GM19025 (cell line): ENCODE data around the gene PTPRA.

ENCODE experiments used
- ATAC-seq: cut with Tn5 transposase; IDR thresholded peaks from one replicate; pipeline ENCODE4 v1.9.1; 2021; ENCODE audit warnings: mild to moderate bottlenecking, low read depth, moderate library complexity; ENCODE audit not compliant: unreplicated experiment

The PTPRA gene

DNA sequence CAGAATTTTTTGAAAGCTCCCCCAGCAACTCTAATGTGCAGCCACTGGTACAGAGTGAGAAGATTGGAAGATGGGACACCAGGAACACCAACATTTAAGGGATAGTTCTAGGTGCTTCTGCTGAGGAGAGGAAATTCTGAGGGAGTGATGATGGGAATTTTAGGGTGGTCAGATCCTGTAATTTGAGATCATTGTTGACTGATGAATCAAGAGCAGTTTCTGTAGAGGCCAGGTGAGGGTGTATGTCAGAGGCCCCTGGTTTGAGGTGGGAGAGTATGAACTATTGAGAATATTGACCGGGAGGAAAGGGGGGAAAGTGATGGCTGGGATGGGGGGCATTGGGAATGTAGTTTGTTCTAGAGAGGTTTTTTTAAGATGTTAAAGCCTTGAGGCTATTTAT, 47.2 kb downstream of the PTPRA start:
- ATAC-seq = no peak

DNA sequence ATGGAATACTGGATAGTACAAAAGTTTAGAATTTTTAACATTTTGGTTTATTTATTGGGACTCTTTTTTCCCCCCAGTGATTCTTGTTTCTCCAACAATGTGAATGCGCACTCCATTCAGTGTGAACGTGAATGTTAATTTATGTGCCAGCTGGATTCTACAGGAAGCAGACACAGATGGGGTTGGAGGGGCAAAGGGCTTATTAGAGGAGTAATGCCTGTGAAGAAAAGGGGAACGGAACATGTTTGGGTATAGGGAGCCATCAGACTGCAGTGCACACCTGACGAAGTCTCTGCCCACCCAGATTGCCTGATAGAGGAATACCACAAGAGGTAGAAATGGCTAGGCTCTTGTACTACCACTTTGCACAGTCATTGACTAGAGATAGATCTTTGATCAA, 48.2 kb downstream of the PTPRA start:
- no peak for ATAC-seq

DNA sequence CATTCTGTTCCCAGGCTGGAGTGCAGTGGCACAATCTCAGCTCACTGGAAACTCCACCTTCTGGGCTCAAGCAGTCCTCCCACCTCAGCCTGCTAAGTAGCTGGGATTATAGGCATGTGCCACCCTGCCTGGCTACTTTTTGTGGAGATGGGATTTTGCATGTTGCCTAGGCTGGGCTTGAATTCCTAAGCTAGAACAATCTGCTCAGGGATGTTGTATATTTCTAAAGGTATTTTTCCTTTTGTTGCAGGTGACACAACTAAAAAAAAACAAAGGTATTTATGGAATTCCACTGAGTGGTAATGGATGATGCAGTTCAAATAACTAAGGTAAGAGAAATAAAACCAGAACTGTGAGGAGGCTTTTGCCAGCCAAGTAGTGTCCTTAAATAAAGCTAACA, 49.7 kb downstream of the PTPRA start:
- no peak for ATAC-seq

DNA sequence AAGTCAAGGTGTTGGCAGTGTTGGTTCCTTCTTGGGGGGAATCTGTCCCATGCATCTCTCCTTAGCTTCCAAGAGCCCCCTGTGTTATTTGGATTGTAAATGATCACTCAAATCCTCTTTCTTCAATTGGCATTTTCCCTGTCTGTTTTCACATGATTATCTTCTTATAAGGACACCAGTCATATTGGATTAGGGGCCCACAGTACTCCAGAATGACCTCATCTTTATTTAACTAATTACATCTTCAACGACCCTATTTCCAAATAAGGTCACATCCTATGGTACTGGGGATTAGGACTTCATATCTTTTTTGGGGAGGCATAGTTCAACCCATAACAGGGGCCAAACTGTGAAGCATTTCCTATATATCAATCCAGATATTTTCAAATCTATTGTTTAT, 57.3 kb downstream of the PTPRA start:
- no peak for ATAC-seq

DNA sequence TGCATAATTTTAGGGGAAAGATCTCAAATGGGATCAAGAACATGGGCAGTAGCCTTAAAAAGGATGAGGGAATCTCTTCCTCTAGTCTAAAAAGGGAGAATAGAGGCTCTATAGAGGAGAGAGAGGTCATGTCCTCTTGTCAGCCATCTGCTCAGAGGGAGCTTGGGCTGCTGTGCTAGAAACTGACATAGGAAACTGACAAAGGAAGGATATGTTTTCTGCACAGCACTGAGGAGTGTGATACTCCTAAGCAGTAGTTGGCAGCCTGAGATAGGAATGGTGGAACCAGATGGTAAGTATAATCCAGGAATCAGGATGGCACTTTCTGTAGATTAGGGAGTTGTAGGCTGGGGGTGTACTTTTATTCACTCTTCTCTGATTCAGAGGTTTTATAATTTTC, 59.2 kb downstream of the PTPRA start:
- ATAC-seq = no peak

DNA sequence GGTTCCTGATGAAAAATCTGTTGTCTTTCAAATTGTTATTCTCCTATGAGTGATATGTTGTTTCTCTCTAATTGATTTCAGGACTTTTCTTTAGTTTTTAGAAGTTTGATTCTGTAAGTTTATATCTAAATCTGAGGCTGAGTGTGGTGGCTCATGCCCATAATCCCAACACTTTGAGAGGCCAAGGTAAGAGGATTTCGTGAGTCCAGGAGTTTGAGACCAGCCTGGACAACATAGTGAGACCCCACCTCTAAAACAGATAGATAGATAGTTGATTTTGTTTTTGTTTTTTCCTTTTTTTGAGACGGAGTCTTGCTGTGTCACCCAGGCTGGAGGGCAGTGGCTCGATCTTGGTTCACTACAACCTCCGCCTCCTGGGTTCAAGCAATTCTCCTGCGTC, 64.6 kb downstream of the PTPRA start:
- ATAC-seq = no peak

DNA sequence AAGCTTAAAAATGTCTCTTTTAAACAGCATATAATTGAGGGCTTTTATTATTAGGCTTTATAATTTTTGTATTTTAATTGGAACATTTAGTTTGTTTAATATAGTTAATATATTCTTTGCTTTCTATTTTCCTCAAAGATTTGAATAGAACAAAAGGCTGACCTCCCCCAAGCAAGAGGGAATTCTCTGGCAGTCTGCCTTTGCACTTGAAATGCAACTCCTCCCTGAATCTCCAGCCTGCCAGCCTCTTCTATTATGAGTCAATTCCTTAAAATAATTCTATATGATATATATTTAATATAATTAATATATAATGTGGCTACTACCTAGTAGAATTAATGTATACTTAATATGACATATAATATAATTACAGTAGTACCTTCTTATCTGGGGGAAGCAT, 69.2 kb downstream of the PTPRA start:
- ATAC-seq = no peak

DNA sequence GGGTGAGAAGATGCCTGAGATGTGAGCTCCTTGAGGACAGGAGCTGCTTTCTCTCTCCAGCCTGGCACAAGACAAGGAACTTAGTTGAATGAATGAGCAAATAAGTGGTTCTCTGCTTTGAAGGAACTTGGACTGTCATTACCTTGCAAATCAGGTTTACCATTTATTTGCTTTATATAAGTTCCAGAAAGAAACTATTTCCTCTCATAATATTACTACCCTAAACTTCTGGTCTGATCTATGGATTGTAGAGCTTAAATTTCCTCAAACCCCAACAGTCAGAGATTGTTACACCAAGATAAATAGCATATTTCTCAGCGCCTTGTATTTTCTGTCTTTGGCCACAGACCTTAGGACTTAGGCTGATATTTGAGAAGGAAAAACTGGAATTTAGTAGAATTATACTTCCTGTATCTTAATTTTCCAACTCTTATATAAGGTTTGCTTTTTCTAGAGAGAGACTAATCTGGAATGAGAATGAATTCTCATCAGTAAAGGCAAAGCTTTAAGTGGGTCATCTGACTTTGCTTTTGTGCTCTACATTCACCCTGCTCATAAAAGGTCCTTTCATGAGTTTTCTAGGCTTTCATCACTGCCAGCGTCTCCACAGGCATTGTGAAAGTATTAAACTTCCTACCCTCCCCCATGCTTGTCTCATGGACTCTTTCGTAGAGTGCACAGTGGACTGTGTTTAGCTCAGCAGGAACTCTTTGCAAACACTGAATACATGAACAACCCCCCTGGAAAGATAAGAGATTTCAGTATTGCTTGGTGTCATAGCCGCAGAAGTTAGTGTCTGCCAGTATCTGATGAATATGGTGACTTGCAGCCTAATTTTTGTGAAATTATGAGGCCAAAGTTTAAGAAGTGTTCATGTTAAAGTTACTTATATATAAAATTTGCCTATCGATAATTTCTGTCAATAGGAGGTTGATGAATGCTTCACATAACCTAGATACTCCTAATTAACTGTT, 74.0 kb downstream of the PTPRA start:
- ATAC-seq = no peak

DNA sequence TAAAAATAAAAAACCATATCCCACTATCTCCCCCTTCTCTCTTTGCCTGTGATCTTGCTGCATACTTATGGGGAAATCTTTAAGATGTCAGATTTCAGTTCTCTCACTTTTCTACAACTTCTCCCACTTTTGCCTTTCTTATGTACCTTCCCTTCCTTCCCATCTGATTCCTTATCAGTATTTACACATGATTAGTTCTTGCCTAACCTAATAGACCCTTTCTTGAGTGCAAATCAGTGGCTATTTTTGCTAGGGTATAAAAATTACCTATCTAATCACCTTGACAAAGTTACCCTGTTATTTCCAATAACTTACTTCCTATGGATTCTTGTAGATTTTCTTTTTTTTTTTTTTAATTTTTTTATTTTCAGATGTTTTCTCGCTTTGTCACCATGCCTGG, 75.7 kb downstream of the PTPRA start:
- ATAC-seq = no peak

DNA sequence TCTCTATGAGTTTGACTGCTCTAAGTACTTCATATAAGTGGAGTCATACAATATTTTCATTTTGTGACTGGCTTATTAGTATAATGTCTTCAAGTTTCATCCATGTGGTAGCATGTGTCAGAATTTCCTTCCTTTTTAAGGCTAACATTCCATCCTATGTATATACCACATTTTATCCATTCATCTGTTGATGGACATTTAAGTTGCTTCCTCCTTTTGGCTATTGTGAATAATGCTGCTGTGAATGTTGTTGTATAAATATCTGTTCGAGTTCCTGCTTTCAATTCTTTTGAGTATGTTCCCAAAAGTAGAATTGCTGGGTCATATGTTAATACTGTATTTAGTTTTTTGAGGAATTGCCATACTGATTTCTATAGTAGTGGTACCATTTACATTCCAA, 79.5 kb downstream of the PTPRA start:
- no peak for ATAC-seq

DNA sequence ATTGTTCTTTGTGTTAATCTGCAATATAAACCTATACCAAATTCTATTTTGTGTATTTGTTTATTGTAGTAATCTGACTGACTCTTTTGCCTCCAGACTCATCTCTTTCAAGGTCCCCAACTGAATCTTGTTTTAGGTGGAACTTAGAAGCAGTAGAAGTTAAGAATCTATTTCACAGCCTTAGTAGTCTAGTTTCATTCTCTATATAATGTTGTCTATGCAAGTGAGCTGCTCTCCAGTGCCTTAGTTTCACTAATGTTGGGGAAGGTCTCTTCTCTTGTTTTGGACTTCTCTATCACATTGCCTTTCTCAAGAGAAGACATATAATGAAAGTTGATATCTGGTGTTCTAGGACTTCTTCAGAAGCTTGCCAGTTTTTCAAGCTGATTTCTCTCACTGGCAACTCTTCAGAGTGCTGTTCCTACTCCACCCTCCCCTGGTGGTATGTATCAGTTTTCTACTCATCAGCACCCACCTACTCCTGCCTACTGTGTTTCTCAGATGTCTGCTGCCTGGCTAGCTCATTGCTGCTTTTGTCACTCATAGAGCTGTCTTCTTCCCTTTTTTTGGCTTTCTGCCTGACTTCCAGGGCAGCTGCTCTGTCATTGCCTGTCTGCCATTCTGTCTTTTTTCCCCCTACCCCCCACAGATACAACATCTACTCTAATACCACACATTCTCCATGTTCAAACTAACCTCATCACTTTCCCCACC, 82.1 kb downstream of the PTPRA start:
- ATAC-seq = no peak

DNA sequence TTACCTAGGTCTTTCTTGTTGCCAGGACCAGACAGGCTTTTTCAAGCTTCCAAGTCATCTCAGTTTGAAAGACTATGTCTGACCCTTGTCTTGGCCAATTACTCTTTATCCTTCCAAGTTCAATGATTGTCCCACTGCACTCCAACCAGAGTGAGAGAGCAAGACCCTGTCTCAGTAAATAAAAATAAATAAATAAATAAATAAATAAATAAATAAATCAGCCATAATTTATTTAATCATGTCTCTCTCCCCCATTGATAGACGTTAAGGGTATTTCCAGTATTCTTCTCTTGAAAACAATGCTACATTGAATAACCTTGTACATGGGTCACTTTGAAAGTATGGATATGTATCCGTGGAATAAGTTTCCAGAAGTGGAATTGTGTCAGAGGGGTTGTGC, 83.2 kb downstream of the PTPRA start:
- no peak for ATAC-seq

DNA sequence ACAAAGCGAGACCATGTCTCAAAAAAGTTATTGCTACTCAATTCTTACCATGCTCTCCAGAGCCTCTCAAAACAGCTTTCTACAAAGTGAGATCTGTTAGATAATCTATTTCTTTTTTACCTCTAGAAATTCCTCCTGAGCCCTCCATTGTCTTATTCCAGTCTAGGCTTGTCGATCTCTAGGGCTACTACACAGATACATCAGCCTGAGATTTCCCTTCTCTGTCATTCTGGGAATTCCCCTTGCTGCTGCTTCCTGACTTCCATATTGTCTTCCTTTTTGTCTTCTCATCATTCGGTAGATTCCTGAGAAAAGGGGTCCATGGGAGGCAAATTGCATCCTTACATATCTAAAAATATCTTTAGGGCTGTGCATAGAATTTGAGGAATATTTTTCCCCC, 94.6 kb downstream of the PTPRA start:
- no peak for ATAC-seq

DNA sequence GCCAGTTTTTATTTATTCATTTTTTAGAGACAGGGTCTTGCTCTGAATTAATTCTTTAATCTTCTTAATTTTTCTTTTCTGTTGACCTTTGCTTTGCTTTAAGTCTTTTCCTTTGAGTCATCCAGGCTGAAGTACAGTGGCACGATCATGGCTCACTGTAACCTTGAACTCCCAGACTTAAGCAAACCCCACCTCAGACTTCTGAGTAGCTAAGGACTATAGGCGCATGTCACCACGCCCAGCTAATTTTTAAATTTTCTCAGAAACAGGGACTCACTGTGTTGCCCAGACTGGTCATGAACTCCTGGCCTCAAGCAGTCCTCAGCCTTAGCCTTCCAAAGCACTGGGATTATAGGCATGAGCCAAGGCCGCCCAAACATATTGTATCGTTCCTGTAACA, 98.8 kb downstream of the PTPRA start:
- ATAC-seq = no peak

DNA sequence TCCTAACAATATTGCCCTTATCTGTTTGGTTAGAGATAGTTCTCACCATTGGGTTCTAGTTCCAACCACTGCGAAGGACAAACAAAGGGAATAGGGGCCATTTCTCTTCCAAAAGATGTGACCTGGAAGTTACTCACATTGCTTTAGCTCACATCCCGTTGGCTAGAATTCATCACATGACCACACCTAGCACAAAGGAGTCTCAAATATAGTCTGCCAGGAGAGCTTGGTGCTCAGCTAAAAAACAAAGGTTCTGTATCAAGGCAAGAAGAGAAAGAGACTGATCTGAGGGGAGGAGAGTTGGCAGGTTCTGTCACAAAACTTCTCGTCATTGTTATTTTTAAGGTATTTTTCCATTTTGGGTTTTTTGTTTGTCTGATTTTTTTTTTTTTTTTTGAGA, 100.3 kb downstream of the PTPRA start:
- no peak for ATAC-seq

DNA sequence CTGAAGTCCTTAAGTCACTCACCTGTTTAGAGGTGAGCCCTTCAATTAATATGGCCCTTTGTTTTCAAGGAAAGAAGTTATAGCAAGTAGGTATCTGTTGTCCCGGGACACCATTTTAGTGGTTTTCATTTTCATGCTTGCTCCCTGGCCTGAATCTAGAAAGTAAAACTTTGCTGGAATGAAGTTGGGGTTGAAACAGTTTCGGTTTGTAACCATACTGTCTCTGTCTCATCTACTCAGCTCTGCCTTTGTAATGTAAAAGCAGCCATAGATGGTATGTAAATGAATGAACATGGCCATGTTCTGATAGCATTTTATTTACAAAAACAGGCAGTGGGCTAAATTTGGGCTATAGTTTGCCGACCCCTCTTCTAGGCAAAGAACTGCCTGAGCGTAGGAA, 105.2 kb downstream of the PTPRA start:
- no peak for ATAC-seq

DNA sequence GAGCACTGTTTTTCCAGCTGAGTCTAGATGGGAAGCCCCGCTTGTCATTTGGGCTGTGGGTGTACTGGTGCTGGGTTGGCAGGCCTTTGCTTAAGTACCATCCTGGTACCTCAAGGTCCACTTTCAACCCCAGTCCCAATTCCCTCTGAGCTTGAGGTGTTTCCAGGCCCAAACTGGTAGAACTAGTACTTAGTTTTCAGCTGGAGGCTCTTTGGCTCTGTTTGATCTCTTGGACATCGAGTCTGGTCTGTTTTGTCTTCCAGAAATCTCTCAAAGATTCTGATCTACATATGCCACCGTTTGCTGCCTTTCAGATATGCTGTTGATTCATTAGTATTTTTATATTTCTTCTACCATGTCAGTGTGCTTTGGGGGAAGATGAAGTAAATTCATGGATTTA, 108.4 kb downstream of the PTPRA start:
- no peak for ATAC-seq

DNA sequence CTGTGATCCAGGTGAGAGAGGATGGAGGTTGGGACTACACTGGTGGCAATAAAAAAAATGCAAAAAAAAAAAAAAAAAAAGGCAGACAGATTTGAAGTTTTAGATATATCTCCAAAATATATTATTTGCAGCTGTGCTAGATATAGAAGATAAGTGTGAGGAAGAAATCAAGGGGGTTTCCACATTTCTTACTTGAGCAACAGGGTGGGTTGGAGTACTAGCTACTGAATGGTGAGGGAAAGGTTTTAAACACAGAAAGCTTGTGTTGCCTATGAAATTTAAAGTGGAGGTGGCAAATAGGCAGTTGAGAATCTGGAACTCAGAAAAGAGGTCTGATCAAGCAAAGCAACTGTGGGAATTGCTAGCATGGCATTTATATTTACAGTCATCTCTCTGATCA, 110.2 kb downstream of the PTPRA start:
- ATAC-seq = no peak

DNA sequence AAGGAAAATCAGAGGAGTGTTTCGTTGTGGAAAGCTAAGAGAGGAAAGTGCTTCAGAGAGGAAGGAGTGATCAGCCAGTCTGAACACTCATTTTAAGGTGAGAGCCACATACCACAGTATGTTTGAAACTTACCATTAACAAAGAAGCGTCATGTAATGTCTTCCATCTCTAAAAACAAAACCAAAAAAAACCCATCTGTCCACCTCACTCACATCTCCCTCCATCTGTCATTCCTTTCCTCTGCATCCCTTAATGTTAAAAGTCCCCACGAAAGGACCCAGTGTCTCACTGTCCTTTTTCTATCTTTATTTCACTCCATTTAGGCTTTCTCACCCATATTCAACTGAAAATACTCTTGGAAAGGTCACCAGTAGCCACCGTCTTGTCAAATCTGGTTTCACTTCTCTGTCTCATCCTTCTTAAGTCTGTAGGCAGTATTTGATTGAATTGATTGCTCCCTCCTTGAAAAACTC, 110.8 kb downstream of the PTPRA start:
- ATAC-seq = no peak

DNA sequence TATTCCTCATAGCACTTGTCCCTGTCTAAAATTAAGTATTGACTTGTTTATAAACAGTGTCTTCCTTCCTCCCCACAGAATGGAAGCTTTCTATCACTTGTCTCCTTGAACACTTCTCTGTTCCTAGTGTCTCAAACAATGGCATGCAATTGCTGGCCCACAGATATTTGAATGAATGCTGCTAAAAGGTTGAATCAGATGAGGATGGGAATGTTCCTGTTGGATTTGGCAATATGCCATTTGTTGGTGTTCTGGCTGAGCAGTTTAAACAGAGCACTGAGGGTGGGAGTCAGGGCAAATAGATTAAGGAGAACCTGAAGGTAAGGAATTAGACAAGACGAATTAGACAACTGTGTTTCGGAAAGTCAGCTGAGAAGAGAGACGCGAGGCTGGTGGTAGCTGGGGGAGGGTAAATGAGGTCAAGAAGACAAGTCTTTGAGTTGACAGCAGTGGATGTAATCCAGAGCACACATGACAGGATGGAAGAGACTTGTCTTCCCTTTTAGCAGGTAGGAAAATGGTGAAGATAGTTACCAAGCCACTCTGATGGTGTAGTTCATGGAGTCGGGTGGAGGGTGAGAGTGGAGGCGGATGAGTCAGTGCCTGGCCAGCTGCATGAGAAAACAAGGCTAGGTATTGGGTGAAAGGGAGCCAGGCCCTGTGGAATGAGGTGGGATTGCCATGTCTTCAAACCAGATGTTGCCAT, 111.8 kb downstream of the PTPRA start:
- no peak for ATAC-seq

DNA sequence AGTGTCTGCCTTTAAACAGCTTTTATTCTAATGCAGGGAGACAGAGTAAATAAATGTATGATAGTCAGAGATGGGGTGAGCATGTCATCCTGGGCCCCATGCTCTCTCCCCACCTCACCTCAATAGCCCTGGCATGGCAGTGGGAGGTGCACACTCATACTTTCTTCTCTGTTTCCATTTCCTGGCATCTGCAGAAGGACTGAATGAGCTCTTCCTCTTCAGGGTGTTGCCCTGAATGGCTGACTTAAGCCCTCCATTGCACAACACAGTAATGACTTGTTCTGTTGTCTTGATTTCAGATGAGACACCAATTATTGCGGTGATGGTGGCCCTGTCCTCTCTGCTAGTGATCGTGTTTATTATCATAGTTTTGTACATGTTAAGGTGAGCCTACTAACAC, 113.2 kb downstream of the PTPRA start:
- ATAC-seq = no peak
